GM21447 (cell line): ENCODE measurements around the gene YIF1B.
"Not testable (repeated sequence)": the region's sequence is repeated elsewhere in the genome, so short reads cannot be mapped to it uniquely, and the experiment has no call there.

Experiments used
- ATAC-seq: cut with Tn5 transposase; IDR thresholded peaks from one replicate; pipeline ENCODE4 v1.9.1; 2021; ENCODE audit not compliant: unreplicated experiment

Gene YIF1B

GRCh38 chr19:38277969-38278680, 37.6 kb downstream of the YIF1B start:
- no peak for ATAC-seq

- no peak for ATAC-seq
Measured at GRCh38 chr19:38277549-38277948, 38.2 kb downstream of the YIF1B start.

DNA sequence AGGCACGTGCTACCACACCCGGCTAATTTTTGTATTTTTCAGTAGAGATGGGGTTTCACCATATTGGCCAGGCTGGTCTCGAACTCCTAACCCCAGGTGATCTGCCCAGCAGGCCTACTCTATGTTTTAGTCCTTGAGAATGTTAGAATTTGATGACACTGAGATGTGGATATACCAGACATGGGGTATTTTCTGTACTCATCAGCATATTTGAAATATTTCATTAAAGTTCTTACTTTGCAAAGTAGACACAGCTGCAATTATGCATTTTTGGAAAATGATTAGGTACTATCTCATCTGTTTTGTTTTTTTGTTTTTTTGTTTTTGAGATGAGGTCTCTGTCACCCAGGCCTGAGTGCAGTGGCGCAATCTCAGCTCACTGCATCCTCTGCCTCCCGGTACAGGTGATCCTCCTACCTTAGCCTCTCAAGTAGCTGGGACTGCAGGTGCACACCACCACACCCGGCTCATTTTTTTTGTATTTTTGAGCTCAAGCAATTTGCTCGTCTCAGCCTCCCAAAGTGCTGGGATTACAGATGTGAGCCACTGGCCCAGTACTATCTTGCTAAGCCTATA, 38.7 kb downstream of the YIF1B start:
- ATAC-seq: no peak

DNA sequence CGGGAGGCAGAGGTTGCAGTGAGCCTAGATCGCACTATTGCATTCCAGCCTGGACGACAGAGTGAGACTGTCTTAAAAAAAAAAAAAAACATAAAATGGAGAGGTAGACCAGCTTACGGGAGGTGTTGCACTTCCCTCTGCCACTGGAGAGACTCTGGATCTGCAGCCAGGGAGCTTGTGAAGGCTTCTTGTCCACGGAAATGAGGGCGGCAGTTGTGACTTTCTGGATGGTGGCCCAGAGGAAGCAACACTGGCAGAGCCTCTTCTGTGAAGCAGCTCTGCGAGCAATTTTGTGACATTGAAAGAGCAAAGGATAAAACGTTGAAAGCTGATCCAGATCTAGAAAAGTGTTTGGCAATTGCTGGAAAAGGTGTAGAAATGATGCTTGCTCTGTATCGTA, 41.0 kb downstream of the YIF1B start:
- ATAC-seq: no peak

DNA sequence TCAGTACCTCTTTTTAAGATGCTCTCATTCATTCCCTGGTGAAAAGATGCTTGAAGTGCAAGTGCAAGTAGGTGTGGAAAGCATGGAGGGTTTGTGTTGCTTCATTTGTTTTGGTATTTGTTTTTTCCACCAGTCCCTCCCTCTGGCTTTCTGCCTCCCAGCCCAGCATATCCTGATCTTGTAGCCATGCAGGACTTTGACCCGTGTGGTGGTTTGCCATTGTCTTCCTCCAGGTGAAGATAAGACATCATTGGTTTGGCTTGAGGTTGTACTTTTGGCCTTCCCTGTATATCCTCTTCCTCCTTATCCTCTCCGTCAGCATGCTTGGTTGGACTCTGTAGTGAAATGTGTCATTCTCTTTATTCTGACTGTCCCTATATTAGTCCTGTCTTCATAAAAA, 42.2 kb downstream of the YIF1B start:
- ATAC-seq: no peak

DNA sequence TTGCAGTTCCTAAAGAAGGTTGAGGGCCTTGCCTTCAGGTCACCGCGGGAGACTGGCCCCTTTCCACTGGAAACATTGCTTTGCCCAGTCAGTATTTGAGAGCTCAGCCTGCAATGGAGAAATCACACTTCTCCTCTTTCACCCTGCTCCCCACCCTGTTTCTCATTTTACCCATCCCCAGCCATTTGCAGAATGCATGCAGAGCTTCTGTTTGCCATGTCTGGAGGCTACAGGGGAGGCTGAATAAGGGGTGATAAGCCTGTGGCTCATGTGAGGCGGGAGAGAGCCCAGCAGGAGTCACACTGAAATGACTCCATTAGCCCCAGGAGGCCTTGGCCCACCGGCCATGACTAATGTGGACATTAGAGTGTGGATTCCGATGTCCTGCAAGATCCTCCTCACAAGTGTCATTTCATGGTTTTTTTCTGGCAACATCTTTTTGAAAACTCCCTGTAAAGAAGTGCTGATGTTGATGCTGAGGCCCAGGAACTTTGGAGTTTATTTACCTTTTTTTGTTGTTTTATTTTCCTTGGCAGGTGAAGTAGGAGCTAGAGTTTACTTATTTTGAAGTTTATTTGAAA, 45.1 kb downstream of the YIF1B start:
- no peak for ATAC-seq

GRCh38 chr19:38268539-38268938, 47.2 kb downstream of the YIF1B start:
- no peak for ATAC-seq

- no peak for ATAC-seq
Measured at GRCh38 chr19:38267761-38268483, 47.8 kb downstream of the YIF1B start.

DNA sequence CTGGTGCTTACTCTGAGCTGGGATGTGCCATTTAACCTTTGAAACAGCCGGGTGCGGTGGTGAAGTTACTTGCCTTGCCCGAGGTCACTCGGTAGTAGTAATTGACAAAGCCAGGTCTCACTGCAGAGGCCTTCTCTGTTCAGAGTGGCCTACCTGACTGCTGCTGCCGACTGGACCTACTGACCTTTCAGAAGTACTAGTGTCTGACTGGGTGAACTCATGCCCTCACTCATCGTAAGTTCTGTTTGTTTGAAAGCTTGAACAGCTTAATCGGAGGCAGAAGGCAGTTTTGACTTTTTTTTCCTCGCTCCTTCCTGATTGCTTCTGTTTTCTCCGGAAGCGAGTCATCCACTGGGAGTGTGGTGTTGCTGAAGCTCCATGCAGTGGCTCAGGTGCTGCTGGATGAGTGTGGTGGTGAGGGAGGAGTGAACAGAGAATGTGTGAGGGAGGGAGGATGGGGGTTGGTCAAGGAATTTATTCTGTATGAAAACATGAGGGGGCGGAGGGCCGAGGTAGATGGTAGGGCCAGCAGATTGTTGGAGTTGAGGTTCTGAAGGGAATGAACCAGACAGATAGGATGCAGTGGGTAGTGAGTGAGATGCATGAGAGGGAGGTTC, 48.7 kb downstream of the YIF1B start:
- no peak for ATAC-seq

- ATAC-seq: no peak
Measured at GRCh38 chr19:38265921-38266429, 49.8 kb downstream of the YIF1B start.

- no peak for ATAC-seq
Measured at GRCh38 chr19:38265213-38265861, 50.4 kb downstream of the YIF1B start.

GRCh38 chr19:38264486-38265212, 51.1 kb downstream of the YIF1B start, which contains the start of gene SPINT2:
TSS of gene SPINT2 (plus strand) at chr19:38264573. CDS start at chr19:38264893, 320 bp downstream.
- ATAC-seq: no peak

GRCh38 chr19:38263689-38264485, 51.9 kb downstream of the YIF1B start:
- ATAC-seq: no peak

DNA sequence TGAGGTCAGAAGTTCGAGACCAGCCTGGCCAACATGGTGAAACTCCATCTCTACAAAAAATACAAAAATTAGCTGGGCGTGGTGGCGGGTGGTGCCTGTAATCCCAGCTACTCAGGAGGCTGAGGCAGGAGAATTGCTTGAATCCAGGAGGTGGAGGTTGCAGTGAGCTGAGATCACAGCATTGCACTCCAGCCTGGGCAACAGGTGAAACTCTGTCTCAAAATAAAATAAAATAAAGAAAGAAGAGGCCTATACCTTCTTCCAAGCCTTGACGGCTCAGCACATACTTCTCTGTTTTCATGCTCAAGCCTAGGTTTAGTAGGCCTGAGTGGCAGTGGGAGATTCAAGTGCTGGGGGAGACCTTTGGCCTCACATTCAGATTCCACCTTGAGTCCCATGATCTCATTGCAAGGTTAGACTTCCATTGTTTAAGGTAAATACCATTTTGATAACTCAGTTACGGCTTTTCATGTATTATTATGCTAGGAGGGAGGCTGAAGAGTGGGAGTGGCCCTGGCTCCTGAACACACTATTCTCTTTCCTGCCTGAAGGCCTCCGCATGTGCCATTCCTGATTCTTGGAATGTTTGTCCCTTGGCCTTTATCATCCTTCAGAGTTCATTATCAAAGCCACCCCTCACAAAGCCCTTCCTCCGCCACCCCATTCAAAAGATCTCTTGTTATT, 53.0 kb downstream of the YIF1B start:
- no peak for ATAC-seq

GRCh38 chr19:38261942-38262341, 53.8 kb downstream of the YIF1B start:
- ATAC-seq: not testable (repeated sequence)

DNA sequence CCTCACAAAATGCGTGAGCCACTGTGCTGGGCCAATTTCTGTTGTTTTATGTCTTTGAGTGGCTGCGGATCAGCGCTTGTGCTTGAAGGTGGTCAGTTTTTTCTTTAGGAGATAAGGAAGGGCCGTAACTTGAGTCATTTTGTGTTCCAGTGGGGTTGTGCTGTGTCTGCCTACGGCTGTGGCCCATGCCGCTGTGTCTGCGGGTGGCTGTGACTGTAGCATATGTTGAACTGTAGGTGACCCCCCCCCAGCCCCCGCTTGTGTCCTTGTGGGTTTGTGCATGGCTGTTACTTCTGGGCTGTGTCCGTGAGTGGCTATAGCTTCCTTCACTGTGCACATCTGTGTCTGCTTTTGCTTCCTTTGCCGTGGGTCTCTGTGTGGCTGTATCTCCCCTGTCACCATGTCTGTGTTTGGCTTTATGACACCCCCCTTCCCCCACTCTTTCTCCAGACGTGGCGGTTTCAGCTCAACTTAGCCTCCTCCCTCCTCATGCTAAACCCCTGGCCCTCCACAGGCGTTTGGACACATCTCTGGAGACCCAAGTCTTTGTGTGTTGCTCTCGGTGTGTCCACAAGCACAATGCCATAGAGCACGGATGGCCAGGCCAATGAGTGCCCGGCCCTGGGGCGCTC, 60.2 kb downstream of the YIF1B start:
- ATAC-seq: no peak

DNA sequence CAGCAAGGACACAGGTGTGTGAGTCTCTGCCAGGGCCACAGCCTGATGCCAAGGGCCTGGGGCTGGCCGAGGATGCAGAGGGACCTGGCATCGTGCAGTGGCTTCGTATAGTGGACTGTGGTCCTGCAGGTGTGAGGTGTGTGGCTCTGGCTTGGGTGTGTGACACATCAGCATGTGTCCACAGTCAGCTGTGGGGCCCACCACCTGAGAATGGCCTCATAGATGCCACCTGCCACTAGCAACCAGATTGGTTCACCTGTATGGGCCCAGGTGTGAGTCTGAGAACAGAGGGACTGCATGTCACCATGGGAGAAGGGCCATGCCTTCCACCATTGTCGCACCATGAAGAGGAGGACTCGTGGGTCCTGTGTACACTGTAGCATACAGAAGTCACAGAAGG, 62.0 kb downstream of the YIF1B start:
- ATAC-seq: no peak
